ENCODE results near the gene RERE.

RERE gene

GRCh38 chr1:8352471-8352845, 465.0 kb downstream of the RERE start:
- Histone ChIP-seq H3K4me3 (ENCODE audit: low read depth, low read length) (no peak overlapping the region), H3K9me3 (no peaks in the 10 kb centered on the region), H3K36me3 (peaks cover 3% of the 10 kb centered on the region; the same call in 1 of the 2 replicates), H3K4me1 (peaks cover 7% of the 10 kb centered on the region), H3K27me3 (no peaks in the 10 kb centered on the region)
- no peak for DNase-seq
- TF ChIP-seq, protein P1, sequence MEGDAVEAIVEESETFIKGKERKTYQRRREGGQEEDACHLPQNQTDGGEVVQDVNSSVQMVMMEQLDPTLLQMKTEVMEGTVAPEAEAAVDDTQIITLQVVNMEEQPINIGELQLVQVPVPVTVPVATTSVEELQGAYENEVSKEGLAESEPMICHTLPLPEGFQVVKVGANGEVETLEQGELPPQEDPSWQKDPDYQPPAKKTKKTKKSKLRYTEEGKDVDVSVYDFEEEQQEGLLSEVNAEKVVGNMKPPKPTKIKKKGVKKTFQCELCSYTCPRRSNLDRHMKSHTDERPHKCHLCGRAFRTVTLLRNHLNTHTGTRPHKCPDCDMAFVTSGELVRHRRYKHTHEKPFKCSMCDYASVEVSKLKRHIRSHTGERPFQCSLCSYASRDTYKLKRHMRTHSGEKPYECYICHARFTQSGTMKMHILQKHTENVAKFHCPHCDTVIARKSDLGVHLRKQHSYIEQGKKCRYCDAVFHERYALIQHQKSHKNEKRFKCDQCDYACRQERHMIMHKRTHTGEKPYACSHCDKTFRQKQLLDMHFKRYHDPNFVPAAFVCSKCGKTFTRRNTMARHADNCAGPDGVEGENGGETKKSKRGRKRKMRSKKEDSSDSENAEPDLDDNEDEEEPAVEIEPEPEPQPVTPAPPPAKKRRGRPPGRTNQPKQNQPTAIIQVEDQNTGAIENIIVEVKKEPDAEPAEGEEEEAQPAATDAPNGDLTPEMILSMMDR (IDR thresholded peaks at IDR 0.05; ENCODE audit: low read depth, low read length): no peak

GRCh38 chr1:8351693-8352470, 465.6 kb downstream of the RERE start:
- Histone ChIP-seq H3K27me3 (no peaks in the 10 kb centered on the region), H3K4me3 (ENCODE audit: low read depth, low read length) (no peak overlapping the region), H3K36me3 (0 out of 2 replicates have a peak, but pooled peaks cover 3% of the 10 kb centered on the region), H3K9me3 (no peaks in the 10 kb centered on the region), H3K4me1 (peaks cover 7% of the 10 kb centered on the region)
- TF ChIP-seq, protein P1 (IDR thresholded peaks at IDR 0.05; ENCODE audit: low read depth, low read length): peak; percentile 56
- peak; percentile 44 for DNase-seq

GRCh38 chr1:8350914-8351684, 466.3 kb downstream of the RERE start:
- Histone ChIP-seq H3K4me3 (ENCODE audit: low read depth, low read length) (no peak overlapping the region), H3K27me3 (no peaks in the 10 kb centered on the region), H3K4me1 (peaks cover 7% of the 10 kb centered on the region), H3K36me3 (0 out of 2 replicates have a peak, but pooled peaks cover 3% of the 10 kb centered on the region), H3K9me3 (no peaks in the 10 kb centered on the region)
- no peak for DNase-seq
- TF ChIP-seq, protein P1 (IDR thresholded peaks at IDR 0.05; ENCODE audit: low read depth, low read length): no peak

DNA sequence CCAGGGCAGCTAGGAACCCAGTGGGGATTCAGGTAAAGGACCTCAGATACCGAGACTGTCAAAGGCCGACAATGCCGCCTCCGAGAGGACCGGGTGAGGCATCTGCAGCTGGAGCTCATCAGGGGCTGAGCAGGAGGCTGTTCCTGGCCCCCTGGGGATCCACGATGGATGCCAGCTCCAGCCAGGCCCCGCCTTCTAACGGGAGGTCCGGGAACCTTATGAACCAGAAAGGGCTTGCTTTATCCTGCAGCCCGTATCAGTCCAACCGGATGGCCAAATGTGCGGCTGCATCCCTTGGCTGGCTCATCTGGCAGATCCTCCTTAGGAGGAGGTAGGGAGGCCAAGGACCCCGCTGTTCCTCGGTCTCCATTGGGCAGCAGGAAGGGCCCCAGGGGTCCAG, 467.5 kb downstream of the RERE start:
- Histone ChIP-seq H3K27me3 (no peaks in the 10 kb centered on the region), H3K36me3 (no peaks in the 10 kb centered on the region), H3K4me3 (ENCODE audit: low read depth, low read length) (no peak overlapping the region), H3K9me3 (no peaks in the 10 kb centered on the region), H3K4me1 (peaks cover 7% of the 10 kb centered on the region)
- peak; percentile 79 for DNase-seq
- TF ChIP-seq, protein P1 (IDR thresholded peaks at IDR 0.05; ENCODE audit: low read depth, low read length): no peak

- peaks cover 7% of the 10 kb centered on the region for H3K4me1 ChIP-seq
- H3K4me3 ChIP-seq (ENCODE audit: low read depth, low read length): no peak overlapping the region
- H3K27me3 ChIP-seq: no peaks in the 10 kb centered on the region
- TF ChIP-seq, protein P1 (IDR thresholded peaks at IDR 0.05; ENCODE audit: low read depth, low read length): no peak
- no peaks in the 10 kb centered on the region for H3K9me3 ChIP-seq
- no peaks in the 10 kb centered on the region for H3K36me3 ChIP-seq
- no peak for DNase-seq
These were observed 468.0 kb downstream of the RERE start for GRCh38 chr1:8349473-8349865.
